ENCODE measurements around the gene MRPL40.

MRPL40 gene

DNA sequence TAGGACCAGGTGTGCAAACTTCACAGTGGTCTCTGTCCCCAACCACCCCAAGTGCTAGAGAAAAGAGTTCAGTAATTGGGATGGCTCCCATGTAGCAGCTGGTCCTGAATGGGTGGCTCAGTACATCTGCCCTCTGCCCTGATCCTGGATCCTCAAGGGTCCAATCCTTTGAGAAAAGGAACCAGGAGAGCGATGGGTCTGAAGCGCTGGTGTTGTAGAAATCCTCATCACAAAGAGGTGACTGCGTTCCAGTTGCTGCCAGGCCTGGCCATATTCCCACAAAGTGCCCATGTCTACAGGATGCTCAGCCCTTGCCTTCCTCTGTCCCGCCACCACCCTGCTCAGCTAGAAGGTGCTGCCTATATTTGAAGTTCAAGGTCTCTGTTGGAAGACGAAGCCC, 21.4 kb downstream of the MRPL40 start:
- CTCF ChIA-PET: interaction anchor here (0.6 to 1.2 kb wide), 2 partner anchors 9 to 24 kb away, joined by 3 read pairs; no protein-coding TSS in a partner anchor
- Histone ChIP-seq H3K4me3 (ENCODE audit: low read depth, low read length) (no peak overlapping the region), H3K9me3 (ENCODE audit: control insufficient read depth, insufficient read depth, low read depth, low read length) (no peaks in the 10 kb centered on the region), H3K36me3 (ENCODE audit: control insufficient read depth in 2 of 2, insufficient read depth in 1 of 2, low read length in 2 of 2) (peaks cover 11 to 100% of the 10 kb centered on the region in 2 experiments; a peak in 2 of 3 replicates), H3K27ac (ENCODE audit: extremely low read depth, low read depth, low read length) (no peak overlapping the region), H3K4me1 (ENCODE audit: control insufficient read depth, insufficient read depth, low read length) (no peaks in the 10 kb centered on the region)
- POLR2A ChIA-PET: interaction anchor here (1.5 kb wide), 1 partner anchor 26 kb away, joined by 3 read pairs; the partner anchor contains the start of gene CDC45
- no peak for TF ChIP-seq ZNF776 (tag by site-specific recombination; IDR thresholded peaks at IDR 0.05; ENCODE audit: borderline replicate concordance)
- no peak for TF ChIP-seq ZNF571 (tag by site-specific recombination; IDR thresholded peaks at IDR 0.05)
- TF ChIP-seq MYNN (tag by site-specific recombination; IDR thresholded peaks at IDR 0.05; ENCODE audit: borderline replicate concordance): no peak
- TF ChIP-seq, protein P1, sequence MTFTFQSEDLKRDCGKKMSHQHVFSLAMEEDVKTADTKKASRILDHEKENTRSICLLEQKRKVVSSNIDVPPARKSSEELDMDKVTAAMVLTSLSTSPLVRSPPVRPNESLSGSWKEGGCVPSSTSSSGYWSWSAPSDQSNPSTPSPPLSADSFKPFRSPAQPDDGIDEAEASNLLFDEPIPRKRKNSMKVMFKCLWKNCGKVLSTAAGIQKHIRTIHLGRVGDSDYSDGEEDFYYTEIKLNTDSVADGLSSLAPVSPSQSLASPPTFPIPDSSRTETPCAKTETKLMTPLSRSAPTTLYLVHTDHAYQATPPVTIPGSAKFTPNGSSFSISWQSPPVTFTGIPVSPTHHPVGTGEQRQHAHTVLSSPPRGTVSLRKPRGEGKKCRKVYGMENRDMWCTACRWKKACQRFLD (tag by site-specific recombination; IDR thresholded peaks at IDR 0.05): no peak
- no peak for TF ChIP-seq ZNF777 (tag by site-specific recombination; IDR thresholded peaks at IDR 0.05; ENCODE audit: borderline replicate concordance)
- TF ChIP-seq KLF16 (tag by site-specific recombination; IDR thresholded peaks at IDR 0.05): no peak
- TF ChIP-seq GLIS1 (tag by site-specific recombination; IDR thresholded peaks at IDR 0.05): no peak
- TF ChIP-seq ZNF610 (tag by site-specific recombination; IDR thresholded peaks at IDR 0.05; ENCODE audit: borderline replicate concordance): no peak
- TF ChIP-seq, protein P2, sequence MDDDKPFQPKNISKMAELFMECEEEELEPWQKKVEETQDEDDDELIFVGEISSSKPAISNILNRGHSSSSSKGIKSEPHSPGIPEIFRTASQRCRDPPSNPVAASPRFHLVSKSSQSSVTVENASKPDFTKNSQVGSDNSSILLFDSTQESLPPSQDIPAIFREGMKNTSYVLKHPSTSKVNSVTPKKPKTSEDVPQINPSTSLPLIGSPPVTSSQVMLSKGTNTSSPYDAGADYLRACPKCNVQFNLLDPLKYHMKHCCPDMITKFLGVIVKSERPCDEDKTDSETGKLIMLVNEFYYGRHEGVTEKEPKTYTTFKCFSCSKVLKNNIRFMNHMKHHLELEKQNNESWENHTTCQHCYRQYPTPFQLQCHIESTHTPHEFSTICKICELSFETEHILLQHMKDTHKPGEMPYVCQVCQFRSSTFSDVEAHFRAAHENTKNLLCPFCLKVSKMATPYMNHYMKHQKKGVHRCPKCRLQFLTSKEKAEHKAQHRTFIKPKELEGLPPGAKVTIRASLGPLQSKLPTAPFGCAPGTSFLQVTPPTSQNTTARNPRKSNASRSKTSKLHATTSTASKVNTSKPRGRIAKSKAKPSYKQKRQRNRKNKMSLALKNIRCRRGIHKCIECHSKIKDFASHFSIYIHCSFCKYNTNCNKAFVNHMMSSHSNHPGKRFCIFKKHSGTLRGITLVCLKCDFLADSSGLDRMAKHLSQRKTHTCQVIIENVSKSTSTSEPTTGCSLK (tag by site-specific recombination; IDR thresholded peaks at IDR 0.05): no peak
- TF ChIP-seq, protein P3, sequence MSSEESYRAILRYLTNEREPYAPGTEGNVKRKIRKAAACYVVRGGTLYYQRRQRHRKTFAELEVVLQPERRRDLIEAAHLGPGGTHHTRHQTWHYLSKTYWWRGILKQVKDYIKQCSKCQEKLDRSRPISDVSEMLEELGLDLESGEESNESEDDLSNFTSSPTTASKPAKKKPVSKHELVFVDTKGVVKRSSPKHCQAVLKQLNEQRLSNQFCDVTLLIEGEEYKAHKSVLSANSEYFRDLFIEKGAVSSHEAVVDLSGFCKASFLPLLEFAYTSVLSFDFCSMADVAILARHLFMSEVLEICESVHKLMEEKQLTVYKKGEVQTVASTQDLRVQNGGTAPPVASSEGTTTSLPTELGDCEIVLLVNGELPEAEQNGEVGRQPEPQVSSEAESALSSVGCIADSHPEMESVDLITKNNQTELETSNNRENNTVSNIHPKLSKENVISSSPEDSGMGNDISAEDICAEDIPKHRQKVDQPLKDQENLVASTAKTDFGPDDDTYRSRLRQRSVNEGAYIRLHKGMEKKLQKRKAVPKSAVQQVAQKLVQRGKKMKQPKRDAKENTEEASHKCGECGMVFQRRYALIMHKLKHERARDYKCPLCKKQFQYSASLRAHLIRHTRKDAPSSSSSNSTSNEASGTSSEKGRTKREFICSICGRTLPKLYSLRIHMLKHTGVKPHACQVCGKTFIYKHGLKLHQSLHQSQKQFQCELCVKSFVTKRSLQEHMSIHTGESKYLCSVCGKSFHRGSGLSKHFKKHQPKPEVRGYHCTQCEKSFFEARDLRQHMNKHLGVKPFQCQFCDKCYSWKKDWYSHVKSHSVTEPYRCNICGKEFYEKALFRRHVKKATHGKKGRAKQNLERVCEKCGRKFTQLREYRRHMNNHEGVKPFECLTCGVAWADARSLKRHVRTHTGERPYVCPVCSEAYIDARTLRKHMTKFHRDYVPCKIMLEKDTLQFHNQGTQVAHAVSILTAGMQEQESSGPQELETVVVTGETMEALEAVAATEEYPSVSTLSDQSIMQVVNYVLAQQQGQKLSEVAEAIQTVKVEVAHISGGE (tag by site-specific recombination; conservative IDR thresholded peaks at IDR 0.05; ENCODE audit: low read depth): no peak
- TF ChIP-seq ZNF121 (tag by site-specific recombination; IDR thresholded peaks at IDR 0.05): no peak
- no peak for TF ChIP-seq SETDB1 (IDR thresholded peaks at IDR 0.05; ENCODE audit: insufficient read length, low read length)
- TF ChIP-seq ZNF274 (IDR thresholded peaks at IDR 0.05; ENCODE audit: low read length): no peak
- no peak for TF ChIP-seq ZNF274 (tag by site-specific recombination; IDR thresholded peaks at IDR 0.05; ENCODE audit: borderline replicate concordance)
- TF ChIP-seq, protein P4, sequence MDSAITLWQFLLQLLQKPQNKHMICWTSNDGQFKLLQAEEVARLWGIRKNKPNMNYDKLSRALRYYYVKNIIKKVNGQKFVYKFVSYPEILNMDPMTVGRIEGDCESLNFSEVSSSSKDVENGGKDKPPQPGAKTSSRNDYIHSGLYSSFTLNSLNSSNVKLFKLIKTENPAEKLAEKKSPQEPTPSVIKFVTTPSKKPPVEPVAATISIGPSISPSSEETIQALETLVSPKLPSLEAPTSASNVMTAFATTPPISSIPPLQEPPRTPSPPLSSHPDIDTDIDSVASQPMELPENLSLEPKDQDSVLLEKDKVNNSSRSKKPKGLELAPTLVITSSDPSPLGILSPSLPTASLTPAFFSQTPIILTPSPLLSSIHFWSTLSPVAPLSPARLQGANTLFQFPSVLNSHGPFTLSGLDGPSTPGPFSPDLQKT (IDR thresholded peaks at IDR 0.05; ENCODE audit: borderline replicate concordance, low read depth, low read length): no peak
- TF ChIP-seq, protein P5, sequence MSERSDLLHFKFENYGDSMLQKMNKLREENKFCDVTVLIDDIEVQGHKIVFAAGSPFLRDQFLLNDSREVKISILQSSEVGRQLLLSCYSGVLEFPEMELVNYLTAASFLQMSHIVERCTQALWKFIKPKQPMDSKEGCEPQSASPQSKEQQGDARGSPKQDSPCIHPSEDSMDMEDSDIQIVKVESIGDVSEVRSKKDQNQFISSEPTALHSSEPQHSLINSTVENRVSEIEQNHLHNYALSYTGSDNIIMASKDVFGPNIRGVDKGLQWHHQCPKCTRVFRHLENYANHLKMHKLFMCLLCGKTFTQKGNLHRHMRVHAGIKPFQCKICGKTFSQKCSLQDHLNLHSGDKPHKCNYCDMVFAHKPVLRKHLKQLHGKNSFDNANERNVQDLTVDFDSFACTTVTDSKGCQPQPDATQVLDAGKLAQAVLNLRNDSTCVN (tag by site-specific recombination; optimal IDR thresholded peaks at IDR 0.05): no peak
- TF ChIP-seq, protein P6, sequence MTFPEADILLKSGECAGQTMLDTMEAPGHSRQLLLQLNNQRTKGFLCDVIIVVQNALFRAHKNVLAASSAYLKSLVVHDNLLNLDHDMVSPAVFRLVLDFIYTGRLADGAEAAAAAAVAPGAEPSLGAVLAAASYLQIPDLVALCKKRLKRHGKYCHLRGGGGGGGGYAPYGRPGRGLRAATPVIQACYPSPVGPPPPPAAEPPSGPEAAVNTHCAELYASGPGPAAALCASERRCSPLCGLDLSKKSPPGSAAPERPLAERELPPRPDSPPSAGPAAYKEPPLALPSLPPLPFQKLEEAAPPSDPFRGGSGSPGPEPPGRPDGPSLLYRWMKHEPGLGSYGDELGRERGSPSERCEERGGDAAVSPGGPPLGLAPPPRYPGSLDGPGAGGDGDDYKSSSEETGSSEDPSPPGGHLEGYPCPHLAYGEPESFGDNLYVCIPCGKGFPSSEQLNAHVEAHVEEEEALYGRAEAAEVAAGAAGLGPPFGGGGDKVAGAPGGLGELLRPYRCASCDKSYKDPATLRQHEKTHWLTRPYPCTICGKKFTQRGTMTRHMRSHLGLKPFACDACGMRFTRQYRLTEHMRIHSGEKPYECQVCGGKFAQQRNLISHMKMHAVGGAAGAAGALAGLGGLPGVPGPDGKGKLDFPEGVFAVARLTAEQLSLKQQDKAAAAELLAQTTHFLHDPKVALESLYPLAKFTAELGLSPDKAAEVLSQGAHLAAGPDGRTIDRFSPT (tag by site-specific recombination; IDR thresholded peaks at IDR 0.05): no peak
- TF ChIP-seq YY2 (tag by site-specific recombination; IDR thresholded peaks at IDR 0.05): no peak
- TF ChIP-seq ZNF621 (tag by site-specific recombination; IDR thresholded peaks at IDR 0.05): no peak
- no peak for TF ChIP-seq ZNF473 (tag by site-specific recombination; IDR thresholded peaks at IDR 0.05)
